Neuron (in vitro differentiated cells): ENCODE results near the gene CEP131.

Experiments used
- H2AFZ ChIP-seq: one replicate; pipeline ENCODE4 v1.6.1; 2013; ENCODE audit warnings: low read depth, mild to moderate bottlenecking, inconsistent platforms, low read length, moderate library complexity
- H3K27me3 ChIP-seq: one replicate; pipeline ENCODE4 v1.6.1; 2013; ENCODE audit warnings: low read length; ENCODE audit not compliant: insufficient read depth
- H3K36me3 ChIP-seq: one replicate; pipeline ENCODE4 v1.6.1; 2013; ENCODE audit warnings: low read length; ENCODE audit not compliant: insufficient read depth
- H3K4me1 ChIP-seq: one replicate; pipeline ENCODE4 v1.6.1; 2013; ENCODE audit warnings: low read length; ENCODE audit not compliant: insufficient read depth
- H3K4me3 ChIP-seq: 2 replicates; pipeline ENCODE4 v1.5.1; 2013; ENCODE audit warnings: mild to moderate bottlenecking, low read length, moderate library complexity
- H3K9me3 ChIP-seq: one replicate; pipeline ENCODE4 v1.6.1; 2013; ENCODE audit warnings: low read length

Gene CEP131

GRCh38 chr17:81163051-81163695, 59.6 kb downstream of the CEP131 start:
- Histone ChIP-seq H3K4me3 (no peak overlapping the region), H3K27me3 (no peaks in the 10 kb centered on the region), H3K9me3 (no peaks in the 10 kb centered on the region), H3K4me1 (peaks cover 20% of the 10 kb centered on the region), H3K36me3 (no peaks in the 10 kb centered on the region), H2AFZ (no peak overlapping the region)

- H3K27me3 ChIP-seq, result no peaks in the 10 kb centered on the region
- H3K36me3 ChIP-seq, result no peaks in the 10 kb centered on the region
- H3K4me3 ChIP-seq, result no peak overlapping the region
- H3K4me1 ChIP-seq, result peaks cover 20% of the 10 kb centered on the region
- H3K9me3 ChIP-seq, result peaks cover 1% of the 10 kb centered on the region
- no peak overlapping the region for H2AFZ ChIP-seq
These were observed 60.3 kb downstream of the CEP131 start for GRCh38 chr17:81162491-81162890.

- H3K27me3 ChIP-seq, result no peaks in the 10 kb centered on the region
- no peaks in the 10 kb centered on the region for H3K36me3 ChIP-seq
- H3K9me3 ChIP-seq, result peaks cover 2% of the 10 kb centered on the region
- H3K4me3 ChIP-seq, result no peak overlapping the region
- peaks cover 20% of the 10 kb centered on the region for H3K4me1 ChIP-seq
- no peak overlapping the region for H2AFZ ChIP-seq
These were observed 60.8 kb downstream of the CEP131 start for GRCh38 chr17:81161972-81162371.

GRCh38 chr17:81161536-81161935, 61.2 kb downstream of the CEP131 start:
- Histone ChIP-seq H3K27me3 (no peaks in the 10 kb centered on the region), H3K4me1 (peaks cover 16% of the 10 kb centered on the region), H3K36me3 (no peaks in the 10 kb centered on the region), H2AFZ (no peak overlapping the region), H3K4me3 (no peak overlapping the region), H3K9me3 (peaks cover 2% of the 10 kb centered on the region)

- H3K27me3 ChIP-seq, result no peaks in the 10 kb centered on the region
These were observed 61.9 kb downstream of the CEP131 start for GRCh38 chr17:81160747-81161453.

GRCh38 chr17:81160306-81160705, 62.5 kb downstream of the CEP131 start:
- H3K27me3 ChIP-seq, result no peaks in the 10 kb centered on the region
- H3K9me3 ChIP-seq, result peaks cover 2% of the 10 kb centered on the region
- H3K36me3 ChIP-seq, result no peaks in the 10 kb centered on the region
- H3K4me1 ChIP-seq, result peaks cover 10% of the 10 kb centered on the region
- H2AFZ ChIP-seq, result no peak overlapping the region
- H3K4me3 ChIP-seq, result no peak overlapping the region

More at GRCh38 chr17:81160747-81161453, 61.9 kb downstream of the CEP131 start:
- H2AFZ ChIP-seq, result no peak overlapping the region
- no peak overlapping the region for H3K4me3 ChIP-seq
- H3K36me3 ChIP-seq, result no peaks in the 10 kb centered on the region
- peaks cover 15% of the 10 kb centered on the region for H3K4me1 ChIP-seq
- peaks cover 2% of the 10 kb centered on the region for H3K9me3 ChIP-seq

- H3K27me3 ChIP-seq, result no peaks in the 10 kb centered on the region
- H3K4me1 ChIP-seq, result peaks cover 4% of the 10 kb centered on the region
- no peak overlapping the region for H2AFZ ChIP-seq
- peaks cover 2% of the 10 kb centered on the region for H3K9me3 ChIP-seq
- no peak overlapping the region for H3K4me3 ChIP-seq
- H3K36me3 ChIP-seq, result no peaks in the 10 kb centered on the region
These were observed 63.0 kb downstream of the CEP131 start for GRCh38 chr17:81159611-81160265.

- no peaks in the 10 kb centered on the region for H3K36me3 ChIP-seq
- no peak overlapping the region for H3K4me3 ChIP-seq
- H2AFZ ChIP-seq, result no peak overlapping the region
- peaks cover 2% of the 10 kb centered on the region for H3K9me3 ChIP-seq
- H3K27me3 ChIP-seq, result no peaks in the 10 kb centered on the region
- no peaks in the 10 kb centered on the region for H3K4me1 ChIP-seq
These were observed 63.8 kb downstream of the CEP131 start for GRCh38 chr17:81158688-81159590.

- Histone ChIP-seq H2AFZ (no peak overlapping the region), H3K4me1 (no peaks in the 10 kb centered on the region), H3K27me3 (no peaks in the 10 kb centered on the region), H3K36me3 (no peaks in the 10 kb centered on the region), H3K4me3 (no peak overlapping the region), H3K9me3 (peaks cover 2% of the 10 kb centered on the region)
These were observed 64.7 kb downstream of the CEP131 start for GRCh38 chr17:81157848-81158687.

GRCh38 chr17:81156866-81157805, 65.6 kb downstream of the CEP131 start:
- no peak overlapping the region for H3K4me3 ChIP-seq
- no peaks in the 10 kb centered on the region for H3K36me3 ChIP-seq
- no peak overlapping the region for H2AFZ ChIP-seq
- H3K9me3 ChIP-seq, result peaks cover 2% of the 10 kb centered on the region
- H3K27me3 ChIP-seq, result no peaks in the 10 kb centered on the region
- no peaks in the 10 kb centered on the region for H3K4me1 ChIP-seq

GRCh38 chr17:81154961-81155360, 67.8 kb downstream of the CEP131 start:
- Histone ChIP-seq H3K4me1 (no peaks in the 10 kb centered on the region), H3K27me3 (no peaks in the 10 kb centered on the region), H3K36me3 (no peaks in the 10 kb centered on the region), H3K9me3 (peaks cover 2% of the 10 kb centered on the region), H3K4me3 (no peak overlapping the region), H2AFZ (no peak overlapping the region)
